COLO829 (cell line): ENCODE results near the gene INO80E.
"Not testable (repeated sequence)": the region's sequence is repeated elsewhere in the genome, so short reads cannot be mapped to it uniquely, and the experiment has no call there.

ENCODE experiments used
- DNase-seq: peaks from one replicate; pipeline ENCODE4 v3.0.0; 2012; ENCODE audit warnings: low spot score

Gene INO80E

GRCh38 chr16:30009990-30010843, 14.2 kb downstream of the INO80E start:
- DNase-seq: no peak

GRCh38 chr16:30010844-30011713, 15.0 kb downstream of the INO80E start, which contains the start of gene DOC2A:
DOC2A (minus strand) TSS chr16:30011027; CDS start chr16:30010222, 805 bp downstream.
- no peak for DNase-seq

GRCh38 chr16:30011714-30012504, 15.9 kb downstream of the INO80E start:
- no peak for DNase-seq

- DNase-seq: not testable (repeated sequence)
Measured at GRCh38 chr16:30012598-30012997, 16.6 kb downstream of the INO80E start.

- not testable (repeated sequence) for DNase-seq
Measured at GRCh38 chr16:30015450-30015849, 19.4 kb downstream of the INO80E start.

GRCh38 chr16:30016555-30017276, 20.7 kb downstream of the INO80E start:
- no peak for DNase-seq

- no peak for DNase-seq
Measured at GRCh38 chr16:30017277-30017656, 21.2 kb downstream of the INO80E start.

GRCh38 chr16:30017937-30018336, 21.9 kb downstream of the INO80E start:
- DNase-seq: not testable (repeated sequence)

- no peak for DNase-seq
Measured at GRCh38 chr16:30018731-30019158, 22.7 kb downstream of the INO80E start.

GRCh38 chr16:30022887-30023286, 26.8 kb downstream of the INO80E start, which contains the start of gene C16orf92:
C16orf92 (plus strand) TSS chr16:30023198; CDS start chr16:30023341, 143 bp downstream.
- no peak for DNase-seq

GRCh38 chr16:30023586-30023985, 27.5 kb downstream of the INO80E start:
- DNase-seq: no peak

- DNase-seq: no peak
Measured at GRCh38 chr16:30024451-30024850, 28.4 kb downstream of the INO80E start.

GRCh38 chr16:30025156-30025555, 29.1 kb downstream of the INO80E start:
- no peak for DNase-seq

GRCh38 chr16:30025574-30025973, 29.5 kb downstream of the INO80E start:
- DNase-seq: no peak

GRCh38 chr16:30026449-30026848, 30.4 kb downstream of the INO80E start:
- no peak for DNase-seq

GRCh38 chr16:30027588-30028437, 31.8 kb downstream of the INO80E start:
- DNase-seq: no peak

- no peak for DNase-seq
Measured at GRCh38 chr16:30028438-30029076, 32.5 kb downstream of the INO80E start.

GRCh38 chr16:30030011-30030685, 34.1 kb downstream of the INO80E start:
- DNase-seq: no peak

GRCh38 chr16:30030841-30031413, 34.9 kb downstream of the INO80E start, which contains the start of gene TLCD3B:
TLCD3B (minus strand) TSS chr16:30031271; CDS start chr16:30030527, 744 bp downstream.
- DNase-seq: no peak
